SH-SY5Y (cell line): ENCODE results near the gene KRT80.

Experiments
- GATA2 ChIP-seq: IDR thresholded peaks from 2 replicates; pipeline ENCODE4 v1.6.1; 2011; ENCODE audit warnings: mild to moderate bottlenecking, low read depth, low read length
- GATA3 ChIP-seq: IDR thresholded peaks from 2 replicates; pipeline ENCODE4 v1.6.1; 2011; ENCODE audit warnings: low read depth, mild to moderate bottlenecking, low read length, moderate library complexity

KRT80 gene

GRCh38 chr12:52122540-52122871 lies 69.3 kb downstream of the KRT80 start:
- TF ChIP-seq GATA2, result no peak
- no peak for TF ChIP-seq GATA3

DNA sequence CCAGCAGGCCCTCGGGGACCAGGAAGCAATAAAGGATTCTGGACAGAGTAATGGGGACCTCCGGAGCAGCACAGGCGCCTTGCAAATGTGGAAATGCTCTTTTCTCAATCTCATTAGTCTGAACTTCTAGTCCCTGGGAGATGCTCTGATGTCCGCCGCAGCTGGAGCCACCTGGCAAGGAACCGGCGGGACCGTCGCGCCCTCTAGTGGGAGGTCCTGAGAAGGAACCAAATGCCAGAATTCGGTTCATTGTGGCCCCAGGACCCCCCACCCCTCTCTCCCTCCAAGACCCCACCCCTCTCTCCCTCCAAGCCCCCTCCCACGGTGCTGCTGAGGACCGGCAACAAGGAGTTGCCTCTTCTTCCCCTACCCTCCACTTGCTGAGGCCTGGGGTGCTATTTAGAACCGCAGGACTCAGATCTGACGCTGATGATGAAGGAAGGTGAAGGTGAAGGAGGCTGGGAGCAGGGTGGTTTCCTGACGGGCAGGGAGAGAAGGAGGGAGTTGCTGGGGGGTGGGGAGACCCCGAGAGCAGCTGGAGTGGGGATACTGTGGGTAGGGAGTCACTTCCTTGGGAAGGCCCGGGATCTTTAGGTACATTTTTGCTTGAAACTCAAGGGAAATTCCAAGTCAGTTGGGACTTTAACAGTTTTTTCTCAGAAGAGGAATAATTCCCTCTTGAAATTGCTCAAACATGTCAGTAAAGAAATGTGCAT lies 69.8 kb downstream of the KRT80 start:
- no peak for TF ChIP-seq GATA2
- TF ChIP-seq GATA3, result no peak

DNA sequence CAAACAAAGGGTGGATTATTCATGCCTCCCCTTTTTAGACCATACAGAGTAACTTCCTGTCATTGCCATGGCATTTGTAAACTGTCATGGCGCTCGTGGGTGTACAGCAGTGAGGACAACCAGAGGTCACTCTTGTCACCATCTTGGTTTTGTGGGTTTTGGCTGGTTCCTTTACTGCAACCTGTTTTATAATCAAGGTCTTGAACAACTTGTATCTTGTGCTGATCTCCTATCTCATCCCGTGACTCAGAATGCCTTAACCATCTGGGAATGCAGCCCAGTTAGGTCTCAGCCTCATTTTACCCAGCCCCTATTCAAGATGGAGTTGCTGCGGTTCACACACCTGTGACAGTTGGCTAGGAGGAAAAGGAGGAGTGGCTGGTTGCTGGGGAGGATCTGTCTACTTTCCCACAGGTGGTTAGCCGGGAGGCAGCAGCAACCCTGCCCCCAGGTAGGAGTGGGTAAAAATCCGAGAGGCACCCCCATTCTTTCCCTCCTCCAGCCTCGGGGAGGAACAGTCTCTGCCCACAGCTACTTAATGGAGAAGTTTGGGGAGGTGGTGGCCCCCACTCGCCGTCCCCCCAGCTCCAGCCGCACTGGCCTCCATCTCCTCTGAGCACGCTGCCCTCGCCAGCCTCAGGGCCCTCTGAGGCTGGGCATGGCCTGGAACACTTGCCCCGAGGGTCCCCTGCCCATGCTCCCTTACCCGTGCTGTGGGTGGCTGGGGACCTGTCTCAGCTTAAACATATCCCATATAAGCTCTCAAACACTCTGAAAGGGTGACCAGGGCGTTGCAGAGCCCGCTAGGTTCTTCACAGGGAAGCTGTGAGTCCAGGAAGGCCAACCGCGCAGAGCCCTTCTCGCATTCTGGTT lies 70.6 kb downstream of the KRT80 start:
- TF ChIP-seq GATA2, result no peak
- TF ChIP-seq GATA3, result no peak

DNA sequence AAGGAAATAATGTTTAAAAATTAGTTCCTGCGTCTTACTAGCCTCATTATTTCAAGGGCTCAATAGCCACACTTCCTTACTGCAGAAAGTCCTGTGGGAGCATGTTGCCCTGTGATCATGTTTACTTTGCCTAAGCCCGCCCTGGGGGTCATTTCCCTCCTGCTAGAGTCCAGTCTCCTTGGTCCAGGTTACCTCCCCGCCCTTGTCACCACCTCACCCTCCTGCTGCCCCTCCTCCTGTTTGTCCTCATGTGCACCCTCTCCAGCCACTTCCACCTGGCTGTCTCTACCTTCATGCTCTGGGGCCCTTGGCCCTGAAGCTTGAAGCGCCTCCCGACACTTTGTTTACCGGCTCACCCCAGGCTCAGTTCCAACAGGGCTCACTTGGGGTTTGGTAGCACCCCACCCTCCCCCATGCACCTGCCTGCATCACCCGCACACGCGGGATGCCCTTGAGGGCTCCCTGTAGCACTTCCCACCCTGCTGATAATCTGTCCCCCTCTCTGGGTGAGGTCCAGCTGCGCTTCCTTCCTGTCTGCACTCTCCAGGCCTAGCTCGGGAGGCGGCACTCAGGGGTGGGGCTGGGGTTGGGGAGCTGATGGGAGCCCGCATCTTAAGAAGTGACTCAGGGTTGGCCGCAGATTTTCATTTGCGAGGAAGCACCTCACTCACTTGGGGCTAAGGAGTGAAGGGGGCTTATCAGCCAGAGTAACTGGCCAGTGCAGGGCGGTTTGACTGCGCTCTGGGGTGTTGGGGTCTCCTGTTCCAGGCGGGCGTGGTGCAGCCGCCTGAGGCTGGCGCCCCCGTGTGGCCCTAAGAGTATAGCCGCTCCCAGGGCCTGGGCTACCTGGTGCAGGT lies 72.2 kb downstream of the KRT80 start:
- TF ChIP-seq GATA2 (no peak), GATA3 (no peak)
